Measurements from ENCODE around the gene CCNG1. TPM values are rescaled to one million over a fixed set of nuclear protein-coding genes. Genes with fewer than 3 reads are reported as not detected.

Gene CCNG1
- total RNA-seq, 2 donors from 2014 or later, result 83.0 to 83.7 TPM

GRCh38 chr5:163467682-163468081, 30.3 kb downstream of the CCNG1 start:
- ATAC-seq (ENCODE audit: insufficient number of reproducible peaks, low FRiP score, low read depth) (no peak), DNase-seq (ENCODE audit: low spot score) (no peak)
- Histone ChIP-seq H3K36me3 (no peaks in the 10 kb centered on the region), H3K27me3 (replicated peaks; ENCODE audit: insufficient read depth) (no peaks in the 10 kb centered on the region), H3K9me3 (no peaks in the 10 kb centered on the region), H3K4me1 (ENCODE audit: control insufficient read depth in 1 of 2, low read depth in 2 of 2) (peaks cover 0 to 3% of the 10 kb centered on the region in 2 donors), H3K4me3 (no peak overlapping the region), H3K27ac (no peak overlapping the region)
- TF ChIP-seq CTCF (IDR thresholded peaks at IDR 0.05), result no peak

GRCh38 chr5:163473635-163474243, 36.3 kb downstream of the CCNG1 start:
- Histone ChIP-seq H3K9me3 (no peaks in the 10 kb centered on the region), H3K27me3 (replicated peaks; ENCODE audit: insufficient read depth) (no peaks in the 10 kb centered on the region), H3K27ac (no peak overlapping the region), H3K36me3 (no peaks in the 10 kb centered on the region), H3K4me1 (ENCODE audit: control insufficient read depth in 1 of 2, low read depth in 2 of 2) (no peaks in the 10 kb centered on the region), H3K4me3 (no peak overlapping the region)
- DNase-seq (ENCODE audit: low spot score) (no peak), ATAC-seq (ENCODE audit: insufficient number of reproducible peaks, low FRiP score, low read depth) (no peak)
- peak; percentile 51 for TF ChIP-seq CTCF (IDR thresholded peaks at IDR 0.05)

- Histone ChIP-seq H3K27ac (no peak overlapping the region), H3K27me3 (replicated peaks; ENCODE audit: insufficient read depth) (no peaks in the 10 kb centered on the region), H3K9me3 (no peaks in the 10 kb centered on the region), H3K4me1 (ENCODE audit: control insufficient read depth in 1 of 2, low read depth in 2 of 2) (no peaks in the 10 kb centered on the region), H3K36me3 (no peaks in the 10 kb centered on the region), H3K4me3 (no peak overlapping the region)
- TF ChIP-seq CTCF (IDR thresholded peaks at IDR 0.05), result no peak
- DNase-seq (ENCODE audit: low spot score) (no peak), ATAC-seq (ENCODE audit: insufficient number of reproducible peaks, low FRiP score, low read depth) (no peak)
These were observed 38.0 kb downstream of the CCNG1 start for GRCh38 chr5:163475411-163475810.

GRCh38 chr5:163478126-163478981, 41.0 kb downstream of the CCNG1 start:
- Histone ChIP-seq H3K4me3 (no peak overlapping the region), H3K27ac (no peak overlapping the region)
- no peak for TF ChIP-seq CTCF (IDR thresholded peaks at IDR 0.05)

GRCh38 chr5:163478982-163479271, 41.5 kb downstream of the CCNG1 start:
- Histone ChIP-seq H3K27me3 (replicated peaks; ENCODE audit: insufficient read depth) (no peaks in the 10 kb centered on the region), H3K27ac (no peak overlapping the region), H3K4me3 (no peak overlapping the region), H3K4me1 (ENCODE audit: control insufficient read depth in 1 of 2, low read depth in 2 of 2) (no peaks in the 10 kb centered on the region), H3K36me3 (no peaks in the 10 kb centered on the region), H3K9me3 (no peaks in the 10 kb centered on the region)
- no peak for DNase-seq (ENCODE audit: low spot score)
- TF ChIP-seq CTCF (IDR thresholded peaks at IDR 0.05), result no peak
- no peak for ATAC-seq (ENCODE audit: insufficient number of reproducible peaks, low FRiP score, low read depth)

More at GRCh38 chr5:163478126-163478981, 41.0 kb downstream of the CCNG1 start:
- no peaks in the 10 kb centered on the region for H3K36me3 ChIP-seq
- DNase-seq (ENCODE audit: low spot score) (no peak), ATAC-seq (ENCODE audit: insufficient number of reproducible peaks, low FRiP score, low read depth) (no peak)
- no peaks in the 10 kb centered on the region for H3K4me1 ChIP-seq (ENCODE audit: control insufficient read depth in 1 of 2, low read depth in 2 of 2)
- H3K27me3 ChIP-seq (replicated peaks; ENCODE audit: insufficient read depth), result no peaks in the 10 kb centered on the region
- H3K9me3 ChIP-seq, result no peaks in the 10 kb centered on the region
